GM12878 (cell line): ENCODE results near the gene SSBP3. TPM values are rescaled to one million over a fixed set of nuclear protein-coding genes. Genes with fewer than 3 reads are reported as not detected.

ENCODE experiments used
- ATAC-seq: fragments of 200-7000 bp; cut with Tn5 transposase; 3 replicates; pipeline ENCODE4 v1.9.1; 2020; ENCODE audit warnings: mild to moderate bottlenecking, moderate library complexity
- BruUV-seq: library from RNA; stranded (reverse); fragments of 400-500 nt; replicated peaks from 2 replicates; lab custom pipeline; 2021; lab: Mats Ljungman, UMichigan
- CTCF ChIA-PET: fragments of 300-600 bp; sonication (Branson Sonifier 250); formaldehyde crosslinking; extraction: SDS; loops from one replicate; lab custom pipeline; 2021; ENCODE audit warnings: inconsistent platforms; lab: Yijun Ruan, JAX
- POLR2A ChIA-PET: fragments of 350-600 bp; formaldehyde crosslinking; extraction: SDS; loops from one replicate; lab custom pipeline; 2021; ENCODE audit warnings: inconsistent platforms; lab: Charles Lee
- RAD21 ChIA-PET: fragments of 300-600 bp; sonication (Branson Sonifier 250); formaldehyde crosslinking; loops from one replicate; lab custom pipeline; 2023; ENCODE audit warnings: antibody characterized with exemption; ENCODE audit not compliant: unreplicated experiment; lab: Charles Lee
- SMC1A ChIA-PET: fragments of 300-600 bp; sonication (Branson Sonifier 250); formaldehyde crosslinking; loops from one replicate; lab custom pipeline; 2023; ENCODE audit not compliant: unreplicated experiment, uncharacterized antibody; lab: Charles Lee
- DNase-seq: peaks from one replicate; pipeline ENCODE4 v3.0.0-alpha.2; 2011; ENCODE audit warnings: low read depth, low spot score
- FAIRE-seq: peaks from 3 replicates; lab custom pipeline; 2011; peaks lifted over from hg19 to GRCh38; lab: Jason Lieb, UNC
- H2AFZ ChIP-seq: 2 replicates; pipeline ENCODE4 v1.6.0; 2011; ENCODE audit warnings: low read depth, low read length, control low read depth; ENCODE audit not compliant: control insufficient read depth
- H3K27ac ChIP-seq: 2 replicates; pipeline ENCODE4 v1.5.1; 2011; ENCODE audit warnings: control low read depth; ENCODE audit not compliant: control insufficient read depth, insufficient read depth
- H3K27me3 ChIP-seq, 2 experiments: replicated peaks in 1 of 2; 2 replicates each; pipeline versions ENCODE4 v1.6.0 to v1.6.1; 2011; ENCODE audit warnings: low read length in 1 of 2; ENCODE audit not compliant: control insufficient read depth in 2 of 2, insufficient read depth in 2 of 2
- H3K36me3 ChIP-seq, 2 experiments: 2 replicates each; pipeline ENCODE4 v1.5.1; 2011; ENCODE audit warnings: low read length in 1 of 2; ENCODE audit not compliant: control insufficient read depth in 2 of 2, insufficient read depth in 2 of 2
- H3K4me1 ChIP-seq: 2 replicates; pipeline ENCODE4 v1.6.1; 2011; ENCODE audit warnings: mild to moderate bottlenecking, low read length, moderate library complexity, mixed read lengths; ENCODE audit not compliant: control insufficient read depth, insufficient read depth
- H3K4me2 ChIP-seq: 2 replicates; pipeline ENCODE4 v1.6.0; 2011; ENCODE audit warnings: control low read depth; ENCODE audit not compliant: control insufficient read depth, insufficient read depth
- H3K4me3 ChIP-seq: fragments of 200-600 bp; sonication (generic); 2 replicates; pipeline ENCODE4 v1.5.1; 2016
- H3K79me2 ChIP-seq: 2 replicates; pipeline ENCODE4 v1.6.0; 2011; ENCODE audit warnings: low read length; ENCODE audit not compliant: control insufficient read depth, insufficient read depth
- H3K9ac ChIP-seq: 2 replicates; pipeline ENCODE4 v1.8.0; 2011; ENCODE audit warnings: low read length, control low read depth, mixed read lengths; ENCODE audit not compliant: control insufficient read depth, insufficient read depth
- H3K9me3 ChIP-seq: replicated peaks from 3 replicates; pipeline ENCODE4 v1.5.1; 2011; ENCODE audit warnings: mild to moderate bottlenecking, low read length; ENCODE audit not compliant: control insufficient read depth, insufficient read depth
- H4K20me1 ChIP-seq: 2 replicates; pipeline ENCODE4 v1.6.0; 2011; ENCODE audit not compliant: control insufficient read depth, insufficient read depth
- CBX3 ChIP-seq: fragments of 200-600 bp; sonication (generic); IDR thresholded peaks from 2 replicates; pipeline ENCODE4 v1.6.1; 2016; ENCODE audit warnings: low read depth, borderline replicate concordance
- HDAC6 ChIP-seq: fragments of 200-600 bp; sonication (generic); IDR thresholded peaks from one replicate; pipeline ENCODE4 v1.8.0; 2017; ENCODE audit warnings: antibody characterized with exemption; ENCODE audit not compliant: unreplicated experiment
- LARP7 ChIP-seq: fragments of 450-650 bp; IDR thresholded peaks from 2 replicates; pipeline ENCODE4 v1.6.1; 2017; ENCODE audit warnings: mild to moderate bottlenecking
- MYC ChIP-seq: IDR thresholded peaks from 2 replicates; pipeline ENCODE4 v1.6.1; 2011; ENCODE audit warnings: mild to moderate bottlenecking, low read length, moderate library complexity, inconsistent platforms; ENCODE audit not compliant: insufficient read depth, insufficient replicate concordance, insufficient read length, severe bottlenecking
- NFXL1 ChIP-seq: fragments of 450-650 bp; IDR thresholded peaks from 2 replicates; pipeline ENCODE4 v1.6.1; 2017; ENCODE audit warnings: antibody characterized with exemption, mild to moderate bottlenecking, borderline replicate concordance
- NKRF ChIP-seq: fragments of 450-650 bp; conservative IDR thresholded peaks from 2 replicates; pipeline ENCODE4 v1.6.1; 2017; ENCODE audit warnings: mild to moderate bottlenecking, moderate library complexity
- POLR2A ChIP-seq: IDR thresholded peaks from 2 replicates; pipeline ENCODE4 v1.6.1; 2011; ENCODE audit warnings: low read depth, mild to moderate bottlenecking, low read length
- POU2F2 ChIP-seq: IDR thresholded peaks from 3 replicates; pipeline ENCODE4 v1.6.1; 2011; ENCODE audit warnings: low read depth, mild to moderate bottlenecking, low read length, borderline replicate concordance
- RCOR1 ChIP-seq: conservative IDR thresholded peaks from 2 replicates; pipeline ENCODE4 v1.6.1; 2012; ENCODE audit warnings: low read depth, low read length, improper control_type of control experiment
- SIX5 ChIP-seq: IDR thresholded peaks from 2 replicates; pipeline ENCODE4 v1.6.1; 2011; ENCODE audit warnings: mild to moderate bottlenecking, low read depth, low read length, moderate library complexity; ENCODE audit not compliant: severe bottlenecking
- SMAD1 ChIP-seq: fragments of 450-650 bp; IDR thresholded peaks from 2 replicates; pipeline ENCODE4 v1.6.1; 2018; ENCODE audit warnings: mild to moderate bottlenecking, low read depth; ENCODE audit not compliant: partially characterized antibody
- STAT3 ChIP-seq: IDR thresholded peaks from 2 replicates; pipeline ENCODE4 v1.6.1; 2011; ENCODE audit warnings: low read depth, low read length, improper control_type of control experiment
- SUZ12 ChIP-seq: fragments of 200-600 bp; sonication (generic); IDR thresholded peaks from one replicate; pipeline ENCODE4 v1.6.1; 2018; ENCODE audit warnings: antibody characterized with exemption, mild to moderate bottlenecking; ENCODE audit not compliant: unreplicated experiment
- TCF3 ChIP-seq: IDR thresholded peaks from 2 replicates; pipeline ENCODE4 v1.6.1; 2012; ENCODE audit warnings: low read depth, mild to moderate bottlenecking, low read length, borderline replicate concordance; ENCODE audit not compliant: insufficient read depth
- ZBTB4 ChIP-seq: fragments of 450-650 bp; formaldehyde crosslinking; IDR thresholded peaks from 2 replicates; pipeline ENCODE4 v1.4.0; 2022; ENCODE audit warnings: mild to moderate bottlenecking, moderate library complexity
- ZNF622 ChIP-seq: fragments of 450-650 bp; IDR thresholded peaks from 2 replicates; pipeline ENCODE4 v1.6.1; 2017; ENCODE audit warnings: mild to moderate bottlenecking, inconsistent platforms
- WGBS: methylation state at CpG from one replicate; pipeline ENCODE4 v1.1.6; 2016; ENCODE audit warnings: low lambda C conversion rate; ENCODE audit not compliant: insufficient replicate concordance, insufficient coverage; ENCODE audit errors: missing lambda C conversion rate; 5-methylcytosine and 5-hydroxymethylcytosine counted together
- in situ Hi-C: fragments of 300-500 bp; cut with MboI; formaldehyde crosslinking; loops from 9 replicates; pipeline ENCODE4 v1.14.3; 2018; ENCODE audit warnings: mixed read lengths
- intact Hi-C: fragments of 100-400 bp; cut with micrococcal nuclease; formaldehyde crosslinking; loops from one replicate; pipeline ENCODE4 v1.14.2; 2022; ENCODE audit not compliant: unreplicated experiment
- polyA plus RNA-seq, 11 experiments: library from polyadenylated mRNA; depleted of rRNA in 4 of 11; unstranded in 6 of 11; stranded (reverse) in 5 of 11; fragments of >200 nt; fragmentation: Nextera tagmentation in 4 of 11; fragmentation: Illumina TruSeq in 1 of 11; extraction: Ambion mirVana in 4 of 11; extraction: Trizol in 1 of 11; gene quantifications; 1 replicate in 1 of 11; 2 replicates in 10 of 11; pipeline versions ENCODE4 v1.2.1 to v1.2.3, GENCODE V29; 2011 to 2016; ENCODE audit warnings: inconsistent platforms in 2 of 11, missing spikeins in 2 of 11, low read depth in 1 of 11
- total RNA-seq, 4 experiments: library from RNA; depleted of rRNA in 3 of 4; stranded (reverse); fragments of >200 nt in 3 of 4; fragmentation: Illumina TruSeq in 1 of 4; extraction: Trizol in 1 of 4; gene quantifications; 2 replicates each; pipeline versions ENCODE4 v1.2.1 to v1.2.3, GENCODE V29; 2013 to 2021

SSBP3 gene
- total and polyA plus RNA-seq, 10 of the 15 experiments (the other 5 are each of a cell fraction or from before 2014, with no cell fraction given), result 4.1 to 51.7 (median 17.1) TPM

- no peaks in the 10 kb centered on the region for H3K9me3 ChIP-seq
- no peaks in the 10 kb centered on the region; the same call in 1 of the 2 replicates for H4K20me1 ChIP-seq
- in situ Hi-C loops, result no loop called here
- no peak for ATAC-seq
- no peak overlapping the region for H3K4me2 ChIP-seq
- no peaks in the 10 kb centered on the region for H3K27me3 ChIP-seq
- 99% methylated on average over 15 of the region's 15 CpGs for WGBS
- H3K36me3 ChIP-seq, result peaks cover 9 to 19% of the 10 kb centered on the region in 2 experiments
- no TSS peak for BruUV-seq
- TF ChIP-seq POLR2A (no peak), CBX3 (no peak), SMAD1 (no peak), ZBTB4 (CRISPR knock-in tag) (no peak), LARP7 (no peak), RCOR1 (no peak), NKRF (no peak), SUZ12 (no peak), TCF3 (no peak), SIX5 (no peak), MYC (no peak), ZNF622 (no peak), NFXL1 (no peak), POU2F2 (no peak), STAT3 (no peak), HDAC6 (no peak)
- TF ChIP-seq, all 136 proteins: peak for 0
- ChIA-PET CTCF (no interaction called here), SMC1A (no interaction called here), RAD21 (interaction anchor here (0.6 kb wide), 1 partner anchor 9 kb away, joined by 3 read pairs; no protein-coding TSS in a partner anchor), POLR2A (no interaction called here)
- intact Hi-C loops, result no loop called here
- Histone ChIP-seq H3K79me2 (peaks cover 10% of the 10 kb centered on the region), H3K27ac (no peak overlapping the region), H3K9ac (no peak overlapping the region), H2AFZ (no peak overlapping the region), H3K4me3 (no peak overlapping the region), H3K4me1 (0 out of 2 replicates have a peak, but pooled peaks cover 3% of the 10 kb centered on the region)
- DNase-seq, result no peak
- no peak for FAIRE-seq
Observed at GRCh38 chr1:54391450-54392209, 14.6 kb downstream of the SSBP3 start.
